Activated CD4-positive, alpha-beta T cell treated with anti-CD3 and anti-CD28 coated beads, Interleukin-2, amount 50 U/mL, for 4 hours (primary cell): ENCODE results near the gene USP7.
"Not testable (repeated sequence)": the region's sequence is repeated elsewhere in the genome, so short reads cannot be mapped to it uniquely, and the experiment has no call there.

ENCODE experiments used
- DNase-seq, 2 experiments: peaks; one replicate each; pipeline ENCODE4 v3.0.0-alpha.2; 2020

USP7 gene

GRCh38 chr16:8963821-8964441 is at the start of gene USP7:
TSS of gene USP7 (minus strand) at chr16:8963906. CDS start at chr16:8963285, 621 bp downstream.
- peak; percentile 89 to 90 for DNase-seq

- DNase-seq, result no peak
These were observed 49.8 kb upstream of the USP7 start for GRCh38 chr16:9013508-9013864.

GRCh38 chr16:9012848-9013507 is 49.3 kb upstream of the USP7 start:
- no peak for DNase-seq

- no peak for DNase-seq
These were observed 48.6 kb upstream of the USP7 start for GRCh38 chr16:9012330-9012729.

- peak; percentile 58 to 61 for DNase-seq
These were observed 45.0 kb upstream of the USP7 start for GRCh38 chr16:9008601-9009260.

- DNase-seq, result no peak
These were observed 43.6 kb upstream of the USP7 start for GRCh38 chr16:9007177-9007794.

- DNase-seq, result no peak
These were observed 40.5 kb upstream of the USP7 start for GRCh38 chr16:9004183-9004582.

- DNase-seq, result no peak
These were observed 40.1 kb upstream of the USP7 start for GRCh38 chr16:9003763-9004162.

GRCh38 chr16:9003322-9003721 is 39.6 kb upstream of the USP7 start:
- no peak for DNase-seq

GRCh38 chr16:9002042-9002441 is 38.3 kb upstream of the USP7 start:
- DNase-seq, result no peak

- DNase-seq, result no peak
These were observed 37.0 kb upstream of the USP7 start for GRCh38 chr16:9000664-9001063.

GRCh38 chr16:8999800-9000199 is 36.1 kb upstream of the USP7 start:
- no peak for DNase-seq

- DNase-seq, result no peak
These were observed 34.4 kb upstream of the USP7 start for GRCh38 chr16:8998108-8998507.

- DNase-seq, result no peak
These were observed 33.2 kb upstream of the USP7 start for GRCh38 chr16:8996891-8997290.

- no peak for DNase-seq
These were observed 26.7 kb upstream of the USP7 start for GRCh38 chr16:8990445-8990844.

- no peak for DNase-seq
These were observed 25.6 kb upstream of the USP7 start for GRCh38 chr16:8989099-8989878.

- DNase-seq, result no peak
These were observed 23.1 kb upstream of the USP7 start for GRCh38 chr16:8986818-8987191.

GRCh38 chr16:8986111-8986510 is 22.4 kb upstream of the USP7 start:
- DNase-seq, result no peak

- DNase-seq, result no peak
These were observed 19.1 kb upstream of the USP7 start for GRCh38 chr16:8982816-8983215.

- DNase-seq, result not testable (repeated sequence)
These were observed 18.2 kb upstream of the USP7 start for GRCh38 chr16:8981901-8982300.

- DNase-seq, result not testable (repeated sequence)
These were observed 12.5 kb upstream of the USP7 start for GRCh38 chr16:8976189-8976588.

- no peak for DNase-seq
These were observed 11.3 kb upstream of the USP7 start for GRCh38 chr16:8975039-8975438.
